BLaER1 treated with 17β-estradiol and CSF1 and Interleukin-3, amounts not matched to agents 10 nM and 100 nM (cell line): Measurements from ENCODE around the gene FGFRL1.
"Not testable (repeated sequence)": the region's sequence is repeated elsewhere in the genome, so short reads cannot be mapped to it uniquely, and the experiment has no call there.

Source experiments
- H3K27ac ChIP-seq, 11 experiments: shearing (Covaris generic); formaldehyde crosslinking; 2 replicates each; pipeline ENCODE4 v1.8.1; 2022
- H3K27me3 ChIP-seq, 11 experiments: shearing (Covaris generic); formaldehyde crosslinking; 2 replicates each; pipeline ENCODE4 v1.8.1; 2022
- H3K36me3 ChIP-seq, 11 experiments: shearing (Covaris generic); formaldehyde crosslinking; 2 replicates each; pipeline ENCODE4 v1.8.1; 2022
- H3K4me1 ChIP-seq, 10 experiments: shearing (Covaris generic); formaldehyde crosslinking; 2 replicates each; pipeline ENCODE4 v1.8.1; 2022
- H3K4me2 ChIP-seq, 11 experiments: shearing (Covaris generic); formaldehyde crosslinking; 2 replicates each; pipeline ENCODE4 v1.8.1; 2022
- H3K4me3 ChIP-seq, 10 experiments: shearing (Covaris generic); formaldehyde crosslinking; 2 replicates each; pipeline ENCODE4 v1.8.1; 2022
- H3K9ac ChIP-seq, 11 experiments: shearing (Covaris generic); formaldehyde crosslinking; 2 replicates each; pipeline ENCODE4 v1.8.1; 2022
- H3K9me3 ChIP-seq, 11 experiments: shearing (Covaris generic); formaldehyde crosslinking; replicated peaks in 1 of 11; 2 replicates each; pipeline ENCODE4 v1.8.1; 2022
- H4K20me1 ChIP-seq, 11 experiments: shearing (Covaris generic); formaldehyde crosslinking; 2 replicates each; pipeline ENCODE4 v1.8.1; 2022
- Cebpa-rat ChIP-seq, 11 experiments: shearing (Covaris generic); IDR thresholded peaks; 2 replicates each; pipeline ENCODE4 v1.8.1; 2022

Gene FGFRL1

DNA sequence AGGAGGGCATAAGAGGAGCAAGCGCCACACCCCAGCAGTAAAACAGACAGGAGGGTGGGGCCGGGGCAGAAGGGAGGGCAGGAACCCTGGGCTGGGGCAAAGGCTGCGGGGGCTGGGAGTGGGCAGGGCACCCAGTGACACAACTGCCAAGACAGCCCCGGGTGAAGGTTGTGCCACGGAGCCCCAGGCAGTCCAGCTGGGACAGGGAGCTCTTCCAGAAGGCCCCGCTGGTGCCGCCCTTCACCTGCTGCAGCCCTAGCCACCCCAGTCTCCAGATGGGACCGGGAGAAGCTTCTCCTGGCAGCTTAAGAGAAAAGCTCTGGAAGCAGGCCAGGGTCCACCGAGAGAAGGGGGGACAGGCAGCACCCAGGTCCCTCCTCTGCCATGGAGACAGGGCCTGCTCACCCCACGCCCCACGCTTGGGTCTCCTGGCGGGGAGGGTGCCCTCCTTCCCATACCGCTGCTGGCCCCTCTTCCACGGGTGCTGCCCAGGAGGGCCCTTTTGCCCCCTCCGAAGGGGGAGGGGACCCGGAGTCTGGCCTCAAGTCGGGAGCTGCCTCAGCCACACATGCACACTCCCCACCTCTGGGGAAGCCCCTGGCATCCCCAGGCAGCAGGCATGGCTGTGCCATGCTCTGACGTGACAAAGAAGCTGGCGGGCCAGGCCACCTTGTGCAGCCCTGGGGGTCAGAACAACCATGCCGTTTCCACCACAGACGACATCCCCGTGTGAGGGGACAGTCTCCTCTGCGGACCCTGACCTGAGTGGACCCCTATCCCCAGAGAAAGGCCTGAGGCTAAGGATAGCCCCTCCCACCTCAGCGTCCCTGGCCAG, 39.5 kb upstream of the FGFRL1 start:
- no peaks in the 10 kb centered on the region for H3K27me3 ChIP-seq
- H3K4me3 ChIP-seq: peak overlapping the region; percentile 79 to 99 (median 94)
- peaks cover 25 to 55% (median 45%) of the 10 kb centered on the region in 11 experiments for H4K20me1 ChIP-seq
- H3K4me1 ChIP-seq: peaks cover 29 to 47% (median 37%) of the 10 kb centered on the region in 10 experiments
- H3K9ac ChIP-seq: peak overlapping the region; percentile 80 to 93 (median 88)
- H3K9me3 ChIP-seq: peaks cover 6 to 17% (median 15%) of the 10 kb centered on the region in 11 experiments; a peak in 20 of 22 replicates
- peaks cover under 1 to 33% (median 14%) of the 10 kb centered on the region in 11 experiments; a peak in 13 of 22 replicates for H3K36me3 ChIP-seq
- peak overlapping the region; percentile 92 to 100 (median 100) for H3K4me2 ChIP-seq
- no peak for TF ChIP-seq Cebpa-rat (IDR thresholded peaks at IDR 0.05)
- H3K27ac ChIP-seq: peak overlapping the region in 6 of 11 experiments; percentile 73 to 81 (median 76); a peak in 7 of 22 replicates

DNA sequence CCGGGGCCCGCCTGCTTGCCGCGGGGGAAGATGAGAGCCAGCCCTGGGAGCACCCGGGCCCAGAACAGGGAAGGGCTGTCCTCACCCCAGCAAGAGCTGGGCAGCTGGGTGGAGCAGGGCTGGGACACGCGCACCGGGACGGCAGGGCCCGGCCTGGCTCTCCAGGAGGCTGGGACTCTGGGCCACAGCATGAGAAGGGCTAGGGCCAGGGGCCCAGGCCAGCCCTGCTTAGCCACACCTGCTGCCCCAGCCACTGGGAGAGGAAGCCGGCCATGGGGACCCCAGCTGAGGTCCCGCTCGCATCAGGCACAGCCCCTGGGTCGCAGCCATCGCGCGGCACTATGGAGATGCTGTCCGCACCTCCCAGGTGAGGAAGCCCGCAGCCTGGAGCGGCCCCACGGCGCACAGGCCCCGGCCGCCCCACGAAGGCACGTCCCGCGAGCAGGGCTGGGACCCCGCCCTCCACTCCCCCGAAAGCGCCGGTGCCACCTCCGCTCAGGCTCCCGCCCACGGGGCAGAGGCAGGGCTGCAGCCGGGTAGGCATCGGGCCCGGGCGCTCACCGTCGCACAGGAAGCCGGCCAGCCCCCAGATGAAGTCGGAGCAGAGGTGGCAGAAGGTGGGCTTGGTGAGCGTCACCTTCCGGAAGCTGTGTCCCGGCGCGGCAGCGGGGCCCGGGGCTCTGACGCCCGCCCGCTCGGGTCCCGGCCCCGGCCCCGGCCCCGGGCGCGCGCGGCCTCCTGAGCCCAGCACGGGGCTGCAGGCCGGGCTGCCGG, 38.6 kb upstream of the FGFRL1 start:
- H3K27ac ChIP-seq: peak overlapping the region; percentile 54 to 83 (median 76)
- H3K9ac ChIP-seq: peak overlapping the region; percentile 80 to 93 (median 88)
- peak overlapping the region; percentile 79 to 99 (median 94) for H3K4me3 ChIP-seq

DNA sequence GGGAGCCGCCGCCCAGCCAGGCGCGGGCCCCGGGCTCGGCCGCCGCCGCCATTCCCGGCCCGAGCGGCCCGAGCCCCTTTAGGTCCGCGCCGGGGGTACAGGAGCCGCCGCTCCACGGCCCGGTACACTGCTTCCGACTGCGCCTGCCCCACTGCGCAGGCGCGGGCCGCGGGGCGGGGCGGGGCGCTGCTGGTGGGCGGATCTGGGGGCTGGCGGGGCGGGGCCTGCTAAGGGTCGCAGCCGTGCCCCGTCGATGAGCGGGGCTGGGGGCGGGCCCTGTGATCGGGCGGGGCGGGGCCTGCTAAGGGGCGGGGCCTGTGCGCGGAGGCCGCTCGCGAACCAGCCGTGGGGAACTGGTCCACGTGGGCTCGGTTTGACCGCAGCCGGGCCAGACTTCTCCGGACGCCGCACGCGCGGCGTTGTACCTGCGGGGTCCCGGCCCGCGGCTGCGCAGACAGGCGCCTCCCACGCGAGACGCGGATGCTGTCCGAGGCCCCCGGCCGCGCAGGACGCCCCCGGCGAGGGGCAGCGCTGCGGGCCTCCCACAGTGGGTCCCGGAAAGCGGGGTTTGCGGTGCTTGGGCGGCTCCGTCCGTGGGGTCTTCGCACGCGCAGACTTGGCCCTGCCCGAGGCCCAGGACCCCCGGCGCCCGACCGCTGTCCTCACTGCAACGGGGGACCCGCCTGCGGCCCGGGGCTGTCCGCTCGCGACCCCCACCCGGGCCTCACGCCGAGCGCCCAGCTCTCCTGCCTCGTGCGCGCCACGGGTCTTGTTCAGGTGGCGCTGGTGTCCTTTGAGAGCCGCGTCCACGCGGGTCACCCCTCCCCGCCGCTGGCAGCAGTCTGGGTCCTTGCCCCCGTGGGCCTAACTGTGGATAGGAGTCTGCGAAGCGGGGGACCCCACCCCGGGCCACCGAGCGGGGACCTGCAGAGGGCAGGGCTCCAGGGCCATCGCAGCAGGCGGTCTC, 37.7 kb upstream of the FGFRL1 start, which contains the start of gene DGKQ:
DGKQ (minus strand) TSS at position 139 of the 967 bp plus-strand sequence; CDS start at position 52, 87 bp downstream.
- Histone ChIP-seq H3K4me3 (peak within 1 kb of the TSS; percentile 79 to 99 (median 94)), H3K4me1 (peaks cover 28 to 54% (median 38%) of the 10 kb centered on the region in 10 experiments), H3K27ac (peak within 1 kb of the TSS; percentile 54 to 83 (median 76)), H3K9ac (peak within 1 kb of the TSS; percentile 80 to 93 (median 88)), H3K27me3 (no peaks in the 10 kb centered on the region), H3K36me3 (peaks cover 0 to 19% (median 5%) of the 10 kb centered on the region in 11 experiments; a peak in 7 of 22 replicates), H3K9me3 (peaks cover 6 to 17% (median 15%) of the 10 kb centered on the region in 11 experiments; a peak in 20 of 22 replicates), H3K4me2 (peak within 1 kb of the TSS; percentile 92 to 100 (median 100)), H4K20me1 (peaks cover 25 to 43% (median 40%) of the 10 kb centered on the region in 11 experiments)
- TF ChIP-seq Cebpa-rat (IDR thresholded peaks at IDR 0.05): no peak

More for the DNA sequence above, 38.6 kb upstream of the FGFRL1 start:
- peak overlapping the region; percentile 92 to 100 (median 100) for H3K4me2 ChIP-seq
- peaks cover 29 to 51% (median 39%) of the 10 kb centered on the region in 10 experiments for H3K4me1 ChIP-seq
- H4K20me1 ChIP-seq: peaks cover 25 to 48% (median 45%) of the 10 kb centered on the region in 11 experiments
- H3K9me3 ChIP-seq: peaks cover 6 to 17% (median 15%) of the 10 kb centered on the region in 11 experiments; a peak in 20 of 22 replicates
- no peak for TF ChIP-seq Cebpa-rat (IDR thresholded peaks at IDR 0.05)
- no peaks in the 10 kb centered on the region for H3K27me3 ChIP-seq
- peaks cover 0 to 24% (median 7%) of the 10 kb centered on the region in 11 experiments; a peak in 10 of 22 replicates for H3K36me3 ChIP-seq

DNA sequence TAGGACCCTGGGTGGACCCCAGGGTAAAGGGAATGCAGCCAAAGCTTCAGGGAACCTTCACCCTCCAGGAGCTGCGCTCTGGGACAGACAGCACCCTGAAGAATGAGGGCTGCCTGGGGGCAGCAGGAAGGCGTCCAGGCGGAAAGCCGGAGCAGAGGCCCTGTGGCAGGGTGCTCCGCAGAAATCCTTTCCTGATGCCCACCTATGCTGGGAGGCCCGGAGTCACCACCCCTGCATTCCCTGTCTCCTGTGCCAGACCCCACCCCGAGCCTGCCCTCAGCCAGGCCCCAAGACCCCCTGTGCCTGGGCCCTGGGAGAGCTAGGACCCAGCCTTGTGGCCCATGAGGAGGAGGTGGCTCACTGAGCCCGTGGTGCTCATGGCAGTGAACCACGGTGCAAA, 36.8 kb upstream of the FGFRL1 start:
- H3K4me1 ChIP-seq: peaks cover 20 to 59% (median 41%) of the 10 kb centered on the region in 10 experiments
- peaks cover 6 to 17% (median 15%) of the 10 kb centered on the region in 11 experiments; a peak in 20 of 22 replicates for H3K9me3 ChIP-seq
- H3K27me3 ChIP-seq: no peaks in the 10 kb centered on the region
- TF ChIP-seq Cebpa-rat (IDR thresholded peaks at IDR 0.05): no peak
- peaks cover 0 to 13% (median 0%) of the 10 kb centered on the region in 11 experiments; a peak in 5 of 22 replicates for H3K36me3 ChIP-seq
- H3K9ac ChIP-seq: no peak overlapping the region
- peaks cover 25 to 35% (median 33%) of the 10 kb centered on the region in 11 experiments; a peak in 21 of 22 replicates for H4K20me1 ChIP-seq
- H3K27ac ChIP-seq: no peak overlapping the region
- no peak overlapping the region for H3K4me3 ChIP-seq
- no peak overlapping the region for H3K4me2 ChIP-seq

DNA sequence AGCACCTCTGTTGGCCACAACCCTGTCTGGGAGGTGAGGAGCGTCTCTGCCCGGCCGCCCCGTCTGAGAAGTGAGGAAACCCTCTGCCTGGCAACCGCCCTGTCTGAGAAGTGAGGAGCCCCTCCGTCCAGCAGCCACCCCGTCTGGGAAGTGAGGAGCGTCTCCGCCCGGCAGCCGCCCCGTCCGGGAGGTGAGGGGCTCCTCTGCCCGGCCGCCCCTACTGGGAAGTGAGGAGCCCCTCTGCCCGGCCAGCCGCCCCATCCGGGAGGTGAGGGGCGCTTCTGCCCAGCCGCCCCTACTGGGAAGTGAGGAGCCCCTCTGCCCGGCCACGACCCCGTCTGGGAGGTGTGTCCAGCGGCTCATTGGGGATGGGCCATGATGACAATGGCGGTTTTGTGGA, 35.4 kb upstream of the FGFRL1 start:
- Histone ChIP-seq H4K20me1 (peaks cover 17 to 24% (median 21%) of the 10 kb centered on the region in 11 experiments; a peak in 21 of 22 replicates), H3K4me1 (peaks cover 18 to 60% (median 38%) of the 10 kb centered on the region in 10 experiments), H3K9me3 (peaks cover 6 to 17% (median 15%) of the 10 kb centered on the region in 11 experiments; a peak in 20 of 22 replicates)
- H3K27ac ChIP-seq, H3K4me2 ChIP-seq, H3K4me3 ChIP-seq, H3K27me3 ChIP-seq, H3K36me3 ChIP-seq, H3K9ac ChIP-seq: not testable (repeated sequence)

DNA sequence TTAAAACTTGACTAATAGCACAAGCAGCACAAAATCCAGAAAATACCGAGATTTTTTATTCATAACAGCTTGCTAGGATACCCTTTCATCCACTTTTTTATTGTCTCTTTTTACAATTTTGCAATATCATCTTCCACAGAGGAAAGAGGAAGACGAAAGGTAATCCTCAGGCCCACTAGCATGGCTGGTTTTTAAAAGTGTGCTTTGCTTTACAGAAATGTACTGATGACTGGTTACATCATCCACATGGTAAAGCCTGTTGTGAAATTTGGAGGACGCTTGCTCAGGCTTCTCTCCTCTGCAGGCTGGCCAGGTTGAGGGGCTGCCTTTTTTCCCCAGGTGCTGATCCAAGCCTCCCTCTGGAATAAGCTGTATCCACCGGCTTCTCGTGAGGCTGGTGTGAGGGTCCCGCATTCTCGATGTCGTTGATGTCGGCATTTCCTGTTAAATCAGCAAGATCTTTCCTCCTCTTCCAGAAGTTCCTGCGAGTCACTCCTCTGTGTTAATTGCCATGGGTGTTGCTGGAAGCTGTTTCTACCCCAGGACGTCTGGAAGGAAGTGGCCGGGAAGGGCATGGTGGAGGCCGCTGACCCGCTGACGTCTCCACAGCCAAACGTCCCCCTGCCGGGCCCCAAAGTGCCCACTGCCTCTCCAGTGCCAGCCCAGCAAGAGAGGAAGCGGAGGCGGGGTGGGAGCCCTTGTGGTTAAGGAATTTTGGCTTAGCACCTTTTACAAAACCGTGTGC, 32.3 kb upstream of the FGFRL1 start:
- peaks cover 0 to 45% (median 19%) of the 10 kb centered on the region in 10 experiments; a peak in 13 of 20 replicates for H3K4me1 ChIP-seq
- peak in 4 of 11 experiments; percentile 11 to 55 (median 44); a peak in 3 of 22 replicates for TF ChIP-seq Cebpa-rat (IDR thresholded peaks at IDR 0.05)
- peaks cover 6 to 12% (median 10%) of the 10 kb centered on the region in 11 experiments; a peak in 20 of 22 replicates for H3K9me3 ChIP-seq
- H4K20me1 ChIP-seq: peaks cover 0 to 5% (median 0%) of the 10 kb centered on the region in 11 experiments; a peak in 1 of 22 replicates
- H3K27me3 ChIP-seq: no peaks in the 10 kb centered on the region
- peak overlapping the region in 4 of 11 experiments; percentile 5 to 52 (median 34); a peak in 6 of 22 replicates for H3K9ac ChIP-seq
- peak overlapping the region in 2 of 10 experiments; percentile 11 to 29; a peak in 1 of 20 replicates for H3K4me3 ChIP-seq
- no peaks in the 10 kb centered on the region for H3K36me3 ChIP-seq
- H3K27ac ChIP-seq: peak overlapping the region in 5 of 11 experiments; percentile 34 to 64 (median 55); a peak in 11 of 22 replicates
- peak overlapping the region in 8 of 11 experiments; percentile 30 to 93 (median 76); a peak in 15 of 22 replicates for H3K4me2 ChIP-seq

DNA sequence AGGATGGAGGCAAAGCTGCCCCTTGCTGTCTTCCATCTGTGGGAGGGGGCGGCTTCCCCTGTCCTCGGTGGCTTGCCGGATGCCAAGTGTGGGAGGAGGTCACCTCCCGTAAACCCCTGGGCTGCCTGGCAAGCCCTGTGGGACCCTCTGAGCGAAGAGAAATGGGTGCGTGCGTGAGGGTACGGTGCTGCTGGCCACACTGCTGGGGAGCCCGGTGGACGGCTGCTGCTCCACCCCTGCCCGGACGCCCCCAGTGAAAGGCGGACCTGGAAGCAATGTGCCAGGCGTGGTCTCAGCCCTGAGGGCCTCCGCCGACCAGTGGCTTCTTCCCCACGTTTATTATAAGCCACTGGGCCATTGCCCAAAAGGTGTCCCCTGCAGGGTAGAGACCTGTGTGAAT, 29.1 kb upstream of the FGFRL1 start:
- H3K4me3 ChIP-seq: no peak overlapping the region
- H3K27ac ChIP-seq: no peak overlapping the region
- peaks cover 0 to 7% (median 1%) of the 10 kb centered on the region in 11 experiments; a peak in 14 of 22 replicates for H4K20me1 ChIP-seq
- no peak for TF ChIP-seq Cebpa-rat (IDR thresholded peaks at IDR 0.05)
- no peaks in the 10 kb centered on the region for H3K36me3 ChIP-seq
- H3K4me1 ChIP-seq: peaks cover 21 to 55% (median 35%) of the 10 kb centered on the region in 10 experiments
- no peak overlapping the region for H3K9ac ChIP-seq
- no peaks in the 10 kb centered on the region for H3K27me3 ChIP-seq
- H3K9me3 ChIP-seq: no peaks in the 10 kb centered on the region
- no peak overlapping the region for H3K4me2 ChIP-seq
